ENCODE data around the gene GRID2. TPM values are rescaled to one million over a fixed set of nuclear protein-coding genes. Genes with fewer than 3 reads are reported as not detected.
"Not testable (repeated sequence)": the region's sequence is repeated elsewhere in the genome, so short reads cannot be mapped to it uniquely, and the experiment has no call there.

GRID2 gene
- total and polyA plus RNA-seq, 2 of the 4 experiments (the other 2 are of a cell fraction) = under 0.01 TPM; not detected in 1

DNA sequence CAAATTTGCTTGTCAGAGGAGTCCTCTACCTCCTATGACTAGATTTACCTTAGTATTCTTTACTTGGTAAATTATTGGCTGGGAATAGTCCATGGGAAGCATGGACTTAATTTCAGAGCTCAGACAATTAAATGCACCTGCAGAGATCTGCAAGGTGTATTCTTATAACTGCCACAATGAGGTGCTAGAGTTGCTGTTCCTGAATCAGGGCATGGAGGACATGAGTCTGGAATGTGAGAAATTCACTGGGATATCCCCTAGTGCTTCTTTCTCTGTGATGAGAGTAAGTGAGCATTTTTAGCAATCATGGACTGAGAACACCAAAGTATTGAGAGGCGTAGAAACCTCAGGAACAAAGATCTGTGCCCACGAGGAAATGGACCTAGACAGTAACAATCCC lies 32.9 kb upstream of the GRID2 start:
- no peak overlapping the region for H3K56ac ChIP-seq (ENCODE audit: extremely low read depth, insufficient read depth, low read length)
- DNase-seq (no peak), ATAC-seq (ENCODE audit: low read depth) (no peak)
- no peak overlapping the region for H4K8ac ChIP-seq (ENCODE audit: low read depth in 2 of 2, low read length in 2 of 2)
- H3K14ac ChIP-seq (replicated peaks; ENCODE audit: low read depth, low read length) = no peak overlapping the region
- no peak overlapping the region for H2BK20ac ChIP-seq (ENCODE audit: low read depth, low read length)
- H2BK120ac ChIP-seq (ENCODE audit: low read depth, low read length) = no peak overlapping the region
- ChIA-PET POLR2A (ENCODE audit: unreplicated experiment) (no interaction called here), CTCF (no interaction called here)
- no peaks in the 10 kb centered on the region for H3K9me3 ChIP-seq (ENCODE audit: control insufficient read depth, insufficient read depth, low read length)
- WGBS, 2 experiments (ENCODE audit: extremely low coverage in 2 of 2, insufficient read length in 1 of 2) = no CpG with 5 or more reads among the region's 2 CpGs
- no peak overlapping the region for H3K18ac ChIP-seq (ENCODE audit: low read depth, low read length)
- no peaks in the 10 kb centered on the region for H3K4me1 ChIP-seq (ENCODE audit: control insufficient read depth, insufficient read depth, low read length)
- H3K4me3 ChIP-seq (ENCODE audit: insufficient read depth, low read depth, low read length) = no peak overlapping the region
- no peak overlapping the region for H3K9ac ChIP-seq (ENCODE audit: low read depth, low read length)
- no peaks in the 10 kb centered on the region for H3K9me1 ChIP-seq (ENCODE audit: insufficient read depth, low read length)
- H2BK15ac ChIP-seq (ENCODE audit: low read depth, low read length) = no peak overlapping the region
- no peak for TF ChIP-seq ELK1 (IDR thresholded peaks at IDR 0.05; ENCODE audit: borderline replicate concordance, low read depth, low read length)
- TF ChIP-seq, protein P1, sequence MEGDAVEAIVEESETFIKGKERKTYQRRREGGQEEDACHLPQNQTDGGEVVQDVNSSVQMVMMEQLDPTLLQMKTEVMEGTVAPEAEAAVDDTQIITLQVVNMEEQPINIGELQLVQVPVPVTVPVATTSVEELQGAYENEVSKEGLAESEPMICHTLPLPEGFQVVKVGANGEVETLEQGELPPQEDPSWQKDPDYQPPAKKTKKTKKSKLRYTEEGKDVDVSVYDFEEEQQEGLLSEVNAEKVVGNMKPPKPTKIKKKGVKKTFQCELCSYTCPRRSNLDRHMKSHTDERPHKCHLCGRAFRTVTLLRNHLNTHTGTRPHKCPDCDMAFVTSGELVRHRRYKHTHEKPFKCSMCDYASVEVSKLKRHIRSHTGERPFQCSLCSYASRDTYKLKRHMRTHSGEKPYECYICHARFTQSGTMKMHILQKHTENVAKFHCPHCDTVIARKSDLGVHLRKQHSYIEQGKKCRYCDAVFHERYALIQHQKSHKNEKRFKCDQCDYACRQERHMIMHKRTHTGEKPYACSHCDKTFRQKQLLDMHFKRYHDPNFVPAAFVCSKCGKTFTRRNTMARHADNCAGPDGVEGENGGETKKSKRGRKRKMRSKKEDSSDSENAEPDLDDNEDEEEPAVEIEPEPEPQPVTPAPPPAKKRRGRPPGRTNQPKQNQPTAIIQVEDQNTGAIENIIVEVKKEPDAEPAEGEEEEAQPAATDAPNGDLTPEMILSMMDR (conservative IDR thresholded peaks at IDR 0.05; ENCODE audit: low read depth, low read length) = 0 out of 2 replicates have a peak, but pooled peaks have one; percentile 2
- no peak for TF ChIP-seq BHLHE40 (IDR thresholded peaks at IDR 0.05; ENCODE audit: low read depth, low read length)
- no peak for TF ChIP-seq RFX5 (IDR thresholded peaks at IDR 0.05; ENCODE audit: low read depth, low read length)
- no peak for TF ChIP-seq SMC3 (IDR thresholded peaks at IDR 0.05; ENCODE audit: low read depth, low read length)
- H3K36me3 ChIP-seq (ENCODE audit: control insufficient read depth, insufficient read depth, low read length) = no peaks in the 10 kb centered on the region
- intact Hi-C loops (cut with micrococcal nuclease) = no loop called here
- no TSS peak for BruUV-seq (replicated peaks)
- H2AK9ac ChIP-seq (replicated peaks; ENCODE audit: low read depth, low read length, poor library complexity) = no peak overlapping the region
- no peak overlapping the region for H2AFZ ChIP-seq (replicated peaks; ENCODE audit: low read length, poor library complexity)
- H4K91ac ChIP-seq (ENCODE audit: insufficient read depth, low read depth, low read length) = no peak overlapping the region
- in situ Hi-C loops (cut with MboI; ENCODE audit: low sequenced_read_pairs) = no loop called here
- H2BK5ac ChIP-seq (ENCODE audit: low read depth, low read length, poor library complexity, severe bottlenecking) = no peak overlapping the region
- H3K27ac ChIP-seq (ENCODE audit: insufficient read depth, low read length) = no peak overlapping the region
- H3K23ac ChIP-seq (ENCODE audit: low read depth, low read length) = no peak overlapping the region
- H4K5ac ChIP-seq (ENCODE audit: low read depth, low read length) = no peak overlapping the region
- no peaks in the 10 kb centered on the region for H3K27me3 ChIP-seq (ENCODE audit: control insufficient read depth, insufficient read depth, low read length)
- no peaks in the 10 kb centered on the region for H3K79me1 ChIP-seq (ENCODE audit: low read depth in 1 of 2, low read length in 2 of 2)
- no peak overlapping the region for H3K4ac ChIP-seq (ENCODE audit: low read depth, low read length)
- dilution Hi-C loops (cut with HindIII; ENCODE audit: low sequenced_read_pairs, unreplicated experiment) = no loop called here
- no peak overlapping the region for H2AK5ac ChIP-seq (ENCODE audit: low read depth, low read length)
- no peaks in the 10 kb centered on the region for H4K20me1 ChIP-seq (ENCODE audit: insufficient read depth, low read length)
- no peak overlapping the region for H3K4me2 ChIP-seq (ENCODE audit: low read depth, low read length)

GRCh38 chr4:92271551-92271950 lies 32.2 kb upstream of the GRID2 start:
- dilution Hi-C loops (cut with HindIII; ENCODE audit: low sequenced_read_pairs, unreplicated experiment); H3K56ac ChIP-seq (ENCODE audit: extremely low read depth, insufficient read depth, low read length); in situ Hi-C loops (cut with MboI; ENCODE audit: low sequenced_read_pairs); H2AFZ ChIP-seq (replicated peaks; ENCODE audit: low read length, poor library complexity); H3K9ac ChIP-seq (ENCODE audit: low read depth, low read length); H3K27ac ChIP-seq (ENCODE audit: insufficient read depth, low read length); DNase-seq; H4K20me1 ChIP-seq (ENCODE audit: insufficient read depth, low read length); H3K23ac ChIP-seq (ENCODE audit: low read depth, low read length); H3K9me3 ChIP-seq (ENCODE audit: control insufficient read depth, insufficient read depth, low read length); H2BK120ac ChIP-seq (ENCODE audit: low read depth, low read length); intact Hi-C loops (cut with micrococcal nuclease); ATAC-seq (ENCODE audit: low read depth); CTCF ChIA-PET; H2BK5ac ChIP-seq (ENCODE audit: low read depth, low read length, poor library complexity, severe bottlenecking); H2AK9ac ChIP-seq (replicated peaks; ENCODE audit: low read depth, low read length, poor library complexity); H3K4me2 ChIP-seq (ENCODE audit: low read depth, low read length); H3K18ac ChIP-seq (ENCODE audit: low read depth, low read length); H2BK15ac ChIP-seq (ENCODE audit: low read depth, low read length); H4K8ac ChIP-seq (ENCODE audit: low read depth in 2 of 2, low read length in 2 of 2); BruUV-seq (replicated peaks); H4K91ac ChIP-seq (ENCODE audit: insufficient read depth, low read depth, low read length); H3K79me1 ChIP-seq (ENCODE audit: low read depth in 1 of 2, low read length in 2 of 2); H3K4me3 ChIP-seq (ENCODE audit: insufficient read depth, low read depth, low read length); H4K5ac ChIP-seq (ENCODE audit: low read depth, low read length); H3K27me3 ChIP-seq (ENCODE audit: control insufficient read depth, insufficient read depth, low read length); H3K36me3 ChIP-seq (ENCODE audit: control insufficient read depth, insufficient read depth, low read length); POLR2A ChIA-PET (ENCODE audit: unreplicated experiment); H3K14ac ChIP-seq (replicated peaks; ENCODE audit: low read depth, low read length); H3K4ac ChIP-seq (ENCODE audit: low read depth, low read length); H3K9me1 ChIP-seq (ENCODE audit: insufficient read depth, low read length); H2AK5ac ChIP-seq (ENCODE audit: low read depth, low read length); H3K4me1 ChIP-seq (ENCODE audit: control insufficient read depth, insufficient read depth, low read length); H2BK20ac ChIP-seq (ENCODE audit: low read depth, low read length): not testable (repeated sequence)
- no CpG with 5 or more reads among the region's 4 CpGs for WGBS, 2 experiments (ENCODE audit: extremely low coverage in 2 of 2, insufficient read length in 1 of 2)
